HG03558 (cell line): Measurements from ENCODE around the gene RBBP9.
"Not testable (repeated sequence)": the region's sequence is repeated elsewhere in the genome, so short reads cannot be mapped to it uniquely, and the experiment has no call there.

ENCODE experiments used
- ATAC-seq: cut with Tn5 transposase; IDR thresholded peaks from one replicate; pipeline ENCODE4 v1.9.1; 2021; ENCODE audit warnings: moderate number of reproducible peaks; ENCODE audit not compliant: unreplicated experiment; ENCODE audit errors: extremely low read depth

RBBP9 gene

GRCh38 chr20:18506744-18507143, 9.7 kb upstream of the RBBP9 start:
- no peak for ATAC-seq

- no peak for ATAC-seq
Observed at GRCh38 chr20:18504479-18505060, 7.5 kb upstream of the RBBP9 start.

- ATAC-seq = not testable (repeated sequence)
Observed at GRCh38 chr20:18501672-18502071, 4.6 kb upstream of the RBBP9 start.

- no peak for ATAC-seq
Observed at GRCh38 chr20:18497603-18498002, 578 bp upstream of the RBBP9 start.

GRCh38 chr20:18496042-18496441, 983 bp downstream of the RBBP9 start:
- ATAC-seq = no peak

- no peak for ATAC-seq
Observed at GRCh38 chr20:18488301-18488700, 8.7 kb downstream of the RBBP9 start.

- ATAC-seq = no peak
Observed at GRCh38 chr20:18481596-18481995, 15.4 kb downstream of the RBBP9 start.

GRCh38 chr20:18477821-18478220, 19.2 kb downstream of the RBBP9 start:
- no peak for ATAC-seq

GRCh38 chr20:18477218-18477617, 19.8 kb downstream of the RBBP9 start:
- ATAC-seq = no peak

- peak; percentile 96 for ATAC-seq
Observed at GRCh38 chr20:18466894-18467730, 29.9 kb downstream of the RBBP9 start, which contains the start of the genes DZANK1 and POLR3F. DZANK1 (minus strand) TSS chr20:18467030; CDS start chr20:18465358, 1,672 bp downstream. POLR3F (plus strand) TSS chr20:18467390; CDS start chr20:18467507, 117 bp downstream.

- no peak for ATAC-seq
Observed at GRCh38 chr20:18466574-18466893, 30.5 kb downstream of the RBBP9 start.

GRCh38 chr20:18465536-18466200, 31.4 kb downstream of the RBBP9 start:
- no peak for ATAC-seq

- ATAC-seq = no peak
Observed at GRCh38 chr20:18456600-18456999, 40.4 kb downstream of the RBBP9 start.

GRCh38 chr20:18443886-18444285, 53.1 kb downstream of the RBBP9 start:
- ATAC-seq = no peak

- ATAC-seq = no peak
Observed at GRCh38 chr20:18440403-18440802, 56.6 kb downstream of the RBBP9 start.

GRCh38 chr20:18436847-18437246, 60.2 kb downstream of the RBBP9 start:
- ATAC-seq = no peak
